ENCODE results near the gene CEP135. TPM values are rescaled to one million over a fixed set of nuclear protein-coding genes. Genes with fewer than 3 reads are reported as not detected.

Gene CEP135
- total and polyA plus RNA-seq, 2 experiments from 2014 or later = 5.7 to 6.6 TPM

DNA sequence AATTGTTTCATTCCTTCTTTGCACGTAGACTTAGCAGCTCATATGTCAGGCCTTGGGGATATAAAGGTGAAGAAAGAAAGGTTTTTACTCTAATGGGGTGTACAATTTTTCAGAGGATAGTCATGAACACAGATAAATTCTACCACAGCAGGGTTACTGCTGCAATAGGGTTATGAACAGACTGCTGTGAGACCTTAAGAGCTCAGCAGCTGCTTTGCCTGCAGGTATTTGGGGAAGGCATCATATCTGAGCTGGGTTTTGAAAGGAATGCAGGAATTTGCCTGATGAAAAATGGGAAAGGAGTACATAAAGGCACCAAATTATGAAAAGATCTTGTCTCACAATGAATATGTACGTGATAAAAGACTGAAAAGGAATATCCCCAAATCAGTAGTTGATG lies 128.9 kb downstream of the CEP135 start:
- no peak overlapping the region for H3K4me2 ChIP-seq (ENCODE audit: unreplicated experiment)
- H2AFZ ChIP-seq = no peak overlapping the region
- no peak overlapping the region for H3K27ac ChIP-seq
- no peak overlapping the region for H3K4me3 ChIP-seq
- H3K9ac ChIP-seq = no peak overlapping the region
- no peaks in the 10 kb centered on the region for H3F3A ChIP-seq (ENCODE audit: insufficient read depth)
- H3K36me3 ChIP-seq (ENCODE audit: low read depth) = no peaks in the 10 kb centered on the region
- in situ Hi-C loops (cut with MboI) = no loop called here
- no peaks in the 10 kb centered on the region for H3K9me2 ChIP-seq (ENCODE audit: insufficient read depth)
- no peaks in the 10 kb centered on the region for H3K27me3 ChIP-seq (replicated peaks; ENCODE audit: insufficient read depth)
- H3K4me1 ChIP-seq (ENCODE audit: insufficient read depth) = no peaks in the 10 kb centered on the region
- WGBS, 2 experiments (ENCODE audit: low coverage in 1 of 2, low lambda C conversion rate in 2 of 2, missing lambda C conversion rate in 2 of 2) = 22 to 30% methylated on average over 2 of the region's 2 CpGs
- no peaks in the 10 kb centered on the region for H3K9me3 ChIP-seq (ENCODE audit: low read depth)
- H4K20me1 ChIP-seq (ENCODE audit: insufficient read depth) = no peaks in the 10 kb centered on the region
- TF ChIP-seq EZH2 (IDR thresholded peaks at IDR 0.05; ENCODE audit: insufficient read depth, poor library complexity, severe bottlenecking) = no peak
- TF ChIP-seq EZH2phosphoT487 (IDR thresholded peaks at IDR 0.05; ENCODE audit: insufficient read depth, low read depth) = no peak
- no peaks in the 10 kb centered on the region for H3K79me2 ChIP-seq (ENCODE audit: insufficient read depth)
- no peak for DNase-seq

DNA sequence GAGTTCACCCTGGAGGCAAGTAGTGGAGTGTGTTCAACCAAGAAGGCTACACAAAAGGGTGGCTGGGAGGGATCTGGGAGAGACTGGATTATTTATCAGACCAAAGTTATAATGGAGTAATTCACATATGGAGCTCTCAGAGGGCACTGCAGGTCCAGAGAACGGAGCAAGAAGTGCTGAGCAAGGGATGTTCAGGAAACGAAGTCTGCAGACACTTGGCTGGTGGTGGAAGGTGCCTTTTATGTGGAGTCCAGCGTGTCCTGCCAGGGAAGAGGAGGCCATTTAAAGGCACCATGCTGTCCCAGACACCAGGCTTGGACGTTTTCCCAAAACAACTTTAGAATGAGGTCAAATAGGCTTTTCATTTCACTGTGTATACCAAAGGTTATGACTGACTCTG lies 130.1 kb downstream of the CEP135 start:
- 8 to 10% methylated on average over 4 of the region's 4 CpGs for WGBS, 2 experiments (ENCODE audit: low coverage in 1 of 2, low lambda C conversion rate in 2 of 2, missing lambda C conversion rate in 2 of 2)
- no peaks in the 10 kb centered on the region for H3K4me1 ChIP-seq (ENCODE audit: insufficient read depth)

DNA sequence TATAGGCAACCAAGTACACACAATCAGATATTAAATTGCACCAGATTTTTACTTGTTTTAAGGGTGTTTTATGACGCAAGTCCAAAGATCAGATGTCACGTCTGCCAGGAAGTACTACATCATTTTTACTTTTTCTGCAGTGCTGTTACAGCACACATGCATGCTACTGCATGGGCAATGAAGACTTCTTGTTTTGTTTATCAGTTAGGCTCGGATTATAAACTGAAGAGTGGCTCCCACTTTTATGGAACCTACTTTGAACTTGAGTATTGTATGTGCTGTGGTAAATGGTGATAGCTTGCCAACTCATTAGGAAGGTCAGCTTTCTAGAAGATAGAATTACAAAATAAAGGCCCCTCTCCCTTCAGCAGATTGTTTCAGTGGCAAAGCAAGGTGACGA lies 131.6 kb downstream of the CEP135 start:
- H3K9me2 ChIP-seq (ENCODE audit: insufficient read depth) = no peaks in the 10 kb centered on the region
- no peaks in the 10 kb centered on the region for H3K9me3 ChIP-seq (ENCODE audit: low read depth)
- no peak overlapping the region for H3K27ac ChIP-seq
- peaks cover 5% of the 10 kb centered on the region for H3K27me3 ChIP-seq (replicated peaks; ENCODE audit: insufficient read depth)
- no peaks in the 10 kb centered on the region for H3F3A ChIP-seq (ENCODE audit: insufficient read depth)
- no peaks in the 10 kb centered on the region for H3K36me3 ChIP-seq (ENCODE audit: low read depth)
- no peak overlapping the region for H2AFZ ChIP-seq
- H3K4me2 ChIP-seq (ENCODE audit: unreplicated experiment) = no peak overlapping the region
- WGBS, 2 experiments (ENCODE audit: low coverage in 1 of 2, low lambda C conversion rate in 2 of 2, missing lambda C conversion rate in 2 of 2) = 29 to 37% methylated on average over 4 of the region's 4 CpGs
- in situ Hi-C loops (cut with MboI) = no loop called here
- no peaks in the 10 kb centered on the region for H4K20me1 ChIP-seq (ENCODE audit: insufficient read depth)
- DNase-seq = no peak
- H3K4me1 ChIP-seq (ENCODE audit: insufficient read depth) = no peaks in the 10 kb centered on the region
- no peak overlapping the region for H3K9ac ChIP-seq
- no peak for TF ChIP-seq EZH2phosphoT487 (IDR thresholded peaks at IDR 0.05; ENCODE audit: insufficient read depth, low read depth)
- TF ChIP-seq EZH2 (IDR thresholded peaks at IDR 0.05; ENCODE audit: insufficient read depth, poor library complexity, severe bottlenecking) = no peak
- H3K79me2 ChIP-seq (ENCODE audit: insufficient read depth) = no peaks in the 10 kb centered on the region
- H3K4me3 ChIP-seq = no peak overlapping the region

More for the DNA sequence above, 130.1 kb downstream of the CEP135 start:
- no peaks in the 10 kb centered on the region for H3K79me2 ChIP-seq (ENCODE audit: insufficient read depth)
- no peak overlapping the region for H3K27ac ChIP-seq
- no peak overlapping the region for H3K9ac ChIP-seq
- no peaks in the 10 kb centered on the region for H3K27me3 ChIP-seq (replicated peaks; ENCODE audit: insufficient read depth)
- TF ChIP-seq EZH2 (IDR thresholded peaks at IDR 0.05; ENCODE audit: insufficient read depth, poor library complexity, severe bottlenecking) = no peak
- no peak for TF ChIP-seq EZH2phosphoT487 (IDR thresholded peaks at IDR 0.05; ENCODE audit: insufficient read depth, low read depth)
- H3K4me3 ChIP-seq = no peak overlapping the region
- no peak overlapping the region for H2AFZ ChIP-seq
- H4K20me1 ChIP-seq (ENCODE audit: insufficient read depth) = no peaks in the 10 kb centered on the region
- no peaks in the 10 kb centered on the region for H3K9me3 ChIP-seq (ENCODE audit: low read depth)
- no peak for DNase-seq
- no peaks in the 10 kb centered on the region for H3K36me3 ChIP-seq (ENCODE audit: low read depth)
- in situ Hi-C loops (cut with MboI) = no loop called here
- H3F3A ChIP-seq (ENCODE audit: insufficient read depth) = no peaks in the 10 kb centered on the region
- no peak overlapping the region for H3K4me2 ChIP-seq (ENCODE audit: unreplicated experiment)
- H3K9me2 ChIP-seq (ENCODE audit: insufficient read depth) = no peaks in the 10 kb centered on the region

DNA sequence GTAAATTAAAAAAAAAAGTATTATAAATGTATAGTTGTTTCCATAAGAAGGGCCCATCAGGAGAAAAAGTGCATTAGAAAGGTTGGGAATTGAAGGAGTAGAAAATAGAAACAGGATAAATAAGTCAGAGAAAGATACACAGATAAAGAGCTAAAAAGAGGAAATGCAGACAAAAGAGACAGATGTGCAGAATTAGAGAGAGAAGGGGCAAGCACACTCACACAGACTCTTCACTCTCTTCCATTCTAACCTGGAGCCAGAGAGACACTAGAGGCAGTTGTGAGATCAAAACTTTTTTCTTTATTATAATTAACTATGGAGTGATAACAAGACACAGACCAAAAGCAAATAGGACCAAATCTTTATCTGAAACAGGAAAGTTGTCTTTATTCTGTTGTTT lies 134.1 kb downstream of the CEP135 start:
- in situ Hi-C loops (cut with MboI) = no loop called here
- no peaks in the 10 kb centered on the region for H3K36me3 ChIP-seq (ENCODE audit: low read depth)
- H2AFZ ChIP-seq = no peak overlapping the region
- no peak overlapping the region for H3K9ac ChIP-seq
- H3K4me1 ChIP-seq (ENCODE audit: insufficient read depth) = no peaks in the 10 kb centered on the region
- H3K27me3 ChIP-seq (replicated peaks; ENCODE audit: insufficient read depth) = peaks cover 5% of the 10 kb centered on the region
- TF ChIP-seq EZH2phosphoT487 (IDR thresholded peaks at IDR 0.05; ENCODE audit: insufficient read depth, low read depth) = no peak
- TF ChIP-seq EZH2 (IDR thresholded peaks at IDR 0.05; ENCODE audit: insufficient read depth, poor library complexity, severe bottlenecking) = no peak
- H3K4me2 ChIP-seq (ENCODE audit: unreplicated experiment) = no peak overlapping the region
- no peak overlapping the region for H3K4me3 ChIP-seq
- no peaks in the 10 kb centered on the region for H4K20me1 ChIP-seq (ENCODE audit: insufficient read depth)
- H3K27ac ChIP-seq = no peak overlapping the region
- H3K9me3 ChIP-seq (ENCODE audit: low read depth) = no peaks in the 10 kb centered on the region
- no peaks in the 10 kb centered on the region for H3K9me2 ChIP-seq (ENCODE audit: insufficient read depth)
- H3F3A ChIP-seq (ENCODE audit: insufficient read depth) = no peaks in the 10 kb centered on the region
- DNase-seq = no peak
- no peaks in the 10 kb centered on the region for H3K79me2 ChIP-seq (ENCODE audit: insufficient read depth)

Other genes with a start within 250 kb of the CEP135 start
- not detected in 2 replicates for gene EXOC1L, start 129.2 kb upstream of the CEP135 start, total RNA-seq (2014; rRNA removed; shearing (Covaris generic))
- not detected in 2 replicates for gene EXOC1L, start 129.2 kb upstream of the CEP135 start, polyA plus RNA-seq (2016; fragmentation: Nextera tagmentation; extraction: Ambion mirVana)
- 44.7 and 46.9 TPM in 2 replicates for gene EXOC1, start 95.3 kb upstream of the CEP135 start, total RNA-seq (2014; rRNA removed; shearing (Covaris generic))
- gene EXOC1, start 95.3 kb upstream of the CEP135 start, polyA plus RNA-seq (2016; fragmentation: Nextera tagmentation; extraction: Ambion mirVana) = 33.2 and 35.5 TPM in 2 replicates